IMR-90 (cell line): ENCODE measurements around the gene MAU2.

Experiments
- BHLHE40 ChIP-seq: fragments of 150-350 bp; IDR thresholded peaks from 2 replicates; pipeline ENCODE4 v1.6.1; 2016; ENCODE audit warnings: mild to moderate bottlenecking, low read depth, low read length
- CEBPB ChIP-seq: IDR thresholded peaks from 2 replicates; pipeline ENCODE4 v1.6.1; 2012; ENCODE audit warnings: low read depth, low read length, improper control_type of control experiment
- CTCF ChIP-seq: conservative IDR thresholded peaks from 2 replicates; pipeline ENCODE4 v1.5.1; 2012; ENCODE audit warnings: mild to moderate bottlenecking, low read depth, low read length, improper control_type of control experiment
- FOS ChIP-seq: fragments of 150-350 bp; IDR thresholded peaks from 2 replicates; pipeline ENCODE4 v1.6.1; 2016; ENCODE audit warnings: low read depth, low read length
- MAFK ChIP-seq: IDR thresholded peaks from 2 replicates; pipeline ENCODE4 v1.6.1; 2012; ENCODE audit warnings: low read depth, low read length, improper control_type of control experiment
- MAZ ChIP-seq: IDR thresholded peaks from 2 replicates; pipeline ENCODE4 v1.6.1; 2012; ENCODE audit warnings: low read depth, mild to moderate bottlenecking, low read length, improper control_type of control experiment, moderate library complexity, borderline replicate concordance
- MXI1 ChIP-seq: IDR thresholded peaks from 2 replicates; pipeline ENCODE4 v1.6.1; 2012; ENCODE audit warnings: low read depth, mild to moderate bottlenecking, low read length, moderate library complexity, borderline replicate concordance
- NFE2L2 ChIP-seq: fragments of 150-350 bp; IDR thresholded peaks from 2 replicates; pipeline ENCODE4 v1.6.1; 2016; ENCODE audit warnings: low read depth, mild to moderate bottlenecking, low read length
- POLR2A ChIP-seq: IDR thresholded peaks from 2 replicates; pipeline ENCODE4 v1.6.1; 2012; ENCODE audit warnings: mild to moderate bottlenecking, low read depth, low read length
- RAD21 ChIP-seq: IDR thresholded peaks from 2 replicates; pipeline ENCODE4 v1.6.1; 2012; ENCODE audit warnings: low read length, improper control_type of control experiment
- RCOR1 ChIP-seq: IDR thresholded peaks from 2 replicates; pipeline ENCODE4 v1.6.1; 2012; ENCODE audit warnings: mild to moderate bottlenecking, low read length, improper control_type of control experiment; ENCODE audit not compliant: insufficient replicate concordance
- RFX5 ChIP-seq: IDR thresholded peaks from 2 replicates; pipeline ENCODE4 v1.8.0; 2012; ENCODE audit warnings: low read depth, mild to moderate bottlenecking, low read length, moderate library complexity
- SMC3 ChIP-seq: fragments of 150-350 bp; IDR thresholded peaks from 2 replicates; pipeline ENCODE4 v1.6.1; 2016; ENCODE audit warnings: low read depth, mild to moderate bottlenecking, antibody characterized with exemption, low read length, moderate library complexity
- USF2 ChIP-seq: fragments of 150-350 bp; IDR thresholded peaks from 2 replicates; pipeline ENCODE4 v1.6.1; 2017; ENCODE audit warnings: mild to moderate bottlenecking, antibody characterized with exemption, low read length, low read depth

GRCh38 chr19:19276851-19277250 lies 43.8 kb upstream of the MAU2 start:
- TF ChIP-seq CTCF = no peak
- TF ChIP-seq FOS = no peak
- TF ChIP-seq RCOR1 = no peak
- TF ChIP-seq POLR2A = no peak
- TF ChIP-seq CEBPB = no peak
- no peak for TF ChIP-seq NFE2L2
- no peak for TF ChIP-seq RFX5
- no peak for TF ChIP-seq USF2
- TF ChIP-seq MAFK = no peak
- no peak for TF ChIP-seq MXI1
- TF ChIP-seq SMC3 = no peak
- TF ChIP-seq MAZ = no peak
- TF ChIP-seq BHLHE40 = no peak
- TF ChIP-seq RAD21 = no peak
